Hypothalamus (tissue), 51 donors: Measurements from ENCODE around the gene DGKB.

ENCODE experiments used
- DNase-seq, 51 donors: peaks; one replicate each; lab custom pipeline; 2025; lab: John Stamatoyannopoulos, UW

The DGKB gene

DNA sequence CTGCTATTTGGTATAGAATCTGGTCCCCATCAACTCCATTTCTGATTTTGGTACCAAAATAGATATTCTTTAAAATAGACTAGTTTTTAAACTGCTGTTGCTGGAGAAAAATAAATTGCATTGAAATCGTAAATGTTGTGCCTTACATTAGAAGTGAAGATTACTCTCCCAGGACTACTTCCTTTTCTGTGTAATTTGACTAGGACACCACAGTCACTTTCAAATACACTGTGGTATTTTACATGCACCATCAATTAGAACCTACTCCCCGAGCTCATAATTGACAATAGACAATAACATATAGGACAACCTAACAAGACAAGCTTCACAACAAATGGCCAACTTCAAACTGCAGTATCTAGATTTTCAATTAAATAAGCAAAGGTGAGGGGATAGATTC lies 211.5 kb downstream of the DGKB start:
- no peak for DNase-seq

DNA sequence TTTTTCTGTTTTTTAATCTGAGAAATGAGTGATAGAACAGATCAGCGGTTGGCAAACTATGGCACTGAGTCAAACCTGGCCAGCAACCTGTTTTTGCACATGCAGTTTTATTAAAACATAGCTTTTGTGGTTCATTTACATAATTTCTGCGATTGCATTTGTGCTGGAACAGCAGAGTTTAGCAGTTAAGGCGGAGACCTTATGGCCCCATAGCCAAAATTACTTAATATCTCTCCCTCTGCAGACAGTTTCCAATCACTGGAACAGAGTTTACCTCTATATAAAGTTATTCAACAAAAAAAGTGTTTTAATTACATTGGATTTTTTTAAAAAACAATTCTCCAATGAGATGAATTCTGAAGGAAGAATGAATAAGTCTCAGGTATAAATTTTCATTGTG lies 212.1 kb downstream of the DGKB start:
- no peak for DNase-seq

DNA sequence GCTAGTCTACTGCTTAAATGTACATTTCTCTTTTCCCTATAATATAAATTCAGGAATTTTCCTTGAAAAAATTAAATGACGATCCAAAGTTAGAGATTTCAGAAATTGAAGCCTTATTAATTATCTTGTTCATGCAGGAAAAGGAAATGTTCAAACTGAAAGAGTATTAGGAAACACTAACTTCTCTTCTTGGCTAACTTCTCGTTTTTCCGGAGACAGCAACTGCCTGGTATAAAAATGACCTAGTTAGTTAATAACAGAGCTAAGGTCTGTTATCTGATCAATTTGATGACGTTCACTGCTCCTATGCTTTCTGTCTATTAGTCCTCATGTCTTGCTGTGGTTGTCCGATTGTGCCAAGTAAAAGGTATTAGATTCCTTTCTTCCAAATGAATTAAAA lies 212.5 kb downstream of the DGKB start:
- DNase-seq, result no peak

DNA sequence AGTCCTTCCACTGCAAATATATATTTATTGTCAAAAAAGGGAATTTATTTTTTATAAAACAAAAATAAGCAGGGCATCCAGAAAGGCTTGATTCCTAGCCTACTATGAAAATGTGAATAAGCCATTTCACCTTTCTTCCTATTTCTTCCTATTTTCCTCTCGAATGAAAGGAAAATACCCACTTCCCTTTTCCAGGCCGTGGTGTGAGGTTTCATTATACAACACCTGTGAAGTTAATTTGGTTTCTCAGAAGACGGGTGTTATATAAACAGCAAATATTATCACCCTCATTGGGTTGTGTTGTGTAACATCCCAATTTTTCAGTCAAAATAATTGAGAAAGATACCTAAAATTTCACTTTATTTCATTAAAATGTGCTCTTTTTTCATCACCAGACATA lies 214.3 kb downstream of the DGKB start:
- DNase-seq, result no peak

DNA sequence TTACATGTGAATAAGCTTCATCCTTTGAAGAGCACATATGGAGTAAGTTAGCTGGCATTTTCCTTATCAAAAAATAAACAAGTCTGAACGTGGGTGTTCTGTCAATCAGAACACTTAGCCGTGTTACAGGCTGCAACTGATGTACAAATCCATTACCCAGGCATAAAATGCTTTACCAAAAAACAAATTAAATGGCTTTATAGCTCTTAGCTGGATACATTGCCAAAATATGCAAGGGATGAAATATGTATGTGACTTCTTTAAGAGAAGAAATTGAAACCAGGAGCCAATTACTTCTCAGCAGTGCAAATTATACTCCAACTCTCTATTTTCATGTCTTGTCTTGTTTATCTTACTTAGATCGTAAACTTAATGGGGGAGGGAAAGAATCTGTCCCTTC lies 214.8 kb downstream of the DGKB start:
- no peak for DNase-seq

DNA sequence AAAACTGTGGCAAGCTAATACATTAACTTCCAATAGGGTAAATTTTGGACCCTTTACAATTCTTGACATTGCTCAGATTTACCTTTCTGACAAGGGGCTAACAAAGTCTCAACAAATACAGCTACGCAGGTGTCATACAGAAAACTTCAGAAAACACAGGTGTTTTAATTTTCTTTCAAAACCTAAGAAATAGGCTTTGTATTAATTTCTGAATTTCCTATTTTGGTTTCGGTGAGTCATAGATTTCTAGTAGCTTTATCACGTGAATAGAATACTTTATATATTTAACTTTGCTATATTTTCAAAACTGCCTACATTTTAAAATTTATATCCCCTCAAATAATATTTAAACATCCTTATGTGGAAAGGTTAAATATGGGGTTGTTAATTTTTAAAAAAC lies 215.3 kb downstream of the DGKB start:
- no peak for DNase-seq

DNA sequence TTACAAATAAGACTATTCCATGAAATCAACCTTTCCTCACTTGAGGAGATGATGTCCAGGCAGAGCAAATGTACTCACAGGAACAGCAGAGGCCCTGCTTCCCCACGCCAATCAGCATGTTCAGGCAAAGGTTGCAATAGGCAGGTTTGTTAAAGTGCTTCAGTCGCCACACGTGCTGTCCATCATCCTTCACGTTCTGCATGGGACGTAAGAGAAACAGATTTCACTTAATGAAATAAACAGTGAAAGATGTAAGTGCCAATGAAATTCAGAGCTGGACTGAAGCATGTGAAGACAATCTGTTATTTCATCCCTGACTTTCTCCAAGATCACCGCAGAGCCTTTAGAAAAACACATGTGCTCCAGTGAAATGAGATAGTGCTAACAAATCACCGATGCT lies 217.4 kb downstream of the DGKB start:
- no peak for DNase-seq

DNA sequence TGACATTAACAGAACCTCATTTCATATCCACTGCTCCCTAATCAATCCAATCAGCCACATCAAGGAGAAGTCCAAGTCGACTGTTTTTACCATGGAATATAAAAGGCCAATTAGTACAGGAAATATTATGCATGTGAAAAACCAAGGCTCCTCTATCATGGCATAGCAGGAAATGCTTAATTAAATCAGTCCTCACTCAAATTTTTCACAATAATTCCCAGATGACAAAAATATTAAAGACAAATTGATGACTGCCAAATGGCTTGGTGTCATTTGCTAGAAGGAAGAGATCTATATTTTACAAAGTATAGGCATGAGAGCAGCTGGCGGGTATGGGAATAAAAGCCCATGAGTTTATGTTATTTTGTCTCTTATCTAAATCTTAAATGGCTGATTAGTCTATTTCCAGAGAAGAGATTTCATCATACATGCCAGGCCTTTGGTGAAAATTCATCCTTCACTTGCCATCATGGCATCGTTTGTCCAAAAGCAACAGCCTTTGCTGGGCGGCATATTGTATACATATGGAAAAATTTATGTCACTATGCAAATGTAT lies 219.6 kb downstream of the DGKB start:
- no peak for DNase-seq

DNA sequence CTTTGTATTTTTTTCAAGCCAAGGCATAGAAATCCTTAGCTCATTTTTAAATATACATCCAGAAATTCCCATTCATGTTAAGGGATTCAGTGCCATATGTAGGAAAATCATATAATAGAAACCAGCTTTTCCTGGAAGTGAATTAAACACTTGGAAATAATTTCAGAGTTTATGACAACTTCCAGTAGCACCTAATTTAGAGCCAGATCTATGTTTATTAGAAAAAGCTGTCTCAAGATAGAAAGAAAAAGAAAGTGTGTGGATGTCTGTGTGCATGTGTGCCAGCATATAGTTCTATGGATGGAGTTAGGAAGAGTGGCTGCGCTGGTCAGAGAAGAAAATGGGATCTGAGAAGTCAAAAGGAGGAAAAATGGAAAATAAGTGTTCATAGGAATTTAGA lies 225.7 kb downstream of the DGKB start:
- no peak for DNase-seq

DNA sequence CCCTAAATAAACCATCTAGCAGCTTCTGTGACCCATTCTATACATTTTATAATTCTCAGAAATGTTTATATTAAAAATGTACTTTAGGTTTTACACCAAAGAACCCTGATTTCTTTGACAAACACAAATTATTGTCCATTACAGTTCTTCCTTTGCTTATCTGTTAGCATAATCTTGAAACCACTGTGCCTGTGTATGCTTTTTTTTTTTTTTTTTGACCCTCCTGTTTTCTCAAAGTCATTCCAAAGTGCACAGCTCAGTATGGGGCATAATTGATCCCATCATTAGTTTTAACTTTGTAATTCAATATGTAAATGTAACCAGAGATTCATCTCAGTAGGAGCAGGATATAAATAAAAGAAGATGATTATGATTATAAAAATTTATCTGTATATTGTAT lies 229.3 kb downstream of the DGKB start:
- no peak for DNase-seq

DNA sequence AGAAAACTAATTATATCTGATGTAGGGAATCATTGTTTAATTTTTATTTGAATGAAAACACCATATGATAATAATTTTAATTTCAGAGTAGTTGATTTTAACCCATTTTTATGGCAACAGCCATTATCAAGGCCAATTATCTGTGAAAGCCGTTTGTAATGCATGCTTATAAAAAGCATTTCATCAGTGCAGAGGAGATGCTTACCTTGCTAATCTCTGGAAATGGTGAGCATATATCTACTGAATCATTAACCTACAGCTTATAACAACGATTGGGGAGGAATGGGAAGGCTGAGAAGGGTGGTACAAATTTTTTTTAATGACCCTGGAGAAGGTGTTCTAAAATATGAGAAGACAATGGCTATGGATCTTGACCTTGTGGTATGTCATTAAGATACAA lies 235.6 kb downstream of the DGKB start:
- no peak for DNase-seq

DNA sequence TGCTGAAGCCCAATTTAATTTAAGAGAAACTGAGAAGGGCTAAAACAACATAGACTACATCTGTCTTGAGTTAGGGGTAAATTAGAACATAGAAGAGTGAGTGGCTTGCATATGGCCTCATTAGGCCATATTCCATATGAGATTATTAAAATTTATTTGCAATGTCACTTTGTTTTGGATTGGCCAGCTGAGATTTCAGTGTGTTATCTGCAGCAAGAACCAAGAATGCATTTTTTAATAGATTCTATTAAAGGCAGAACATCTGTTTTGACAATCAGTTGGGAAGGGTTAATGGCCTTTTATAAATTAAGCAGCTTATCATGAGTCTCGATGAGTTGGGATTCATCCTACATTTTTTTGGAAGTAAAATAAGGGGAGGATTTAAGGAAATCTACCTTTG lies 236.2 kb downstream of the DGKB start:
- no peak for DNase-seq

DNA sequence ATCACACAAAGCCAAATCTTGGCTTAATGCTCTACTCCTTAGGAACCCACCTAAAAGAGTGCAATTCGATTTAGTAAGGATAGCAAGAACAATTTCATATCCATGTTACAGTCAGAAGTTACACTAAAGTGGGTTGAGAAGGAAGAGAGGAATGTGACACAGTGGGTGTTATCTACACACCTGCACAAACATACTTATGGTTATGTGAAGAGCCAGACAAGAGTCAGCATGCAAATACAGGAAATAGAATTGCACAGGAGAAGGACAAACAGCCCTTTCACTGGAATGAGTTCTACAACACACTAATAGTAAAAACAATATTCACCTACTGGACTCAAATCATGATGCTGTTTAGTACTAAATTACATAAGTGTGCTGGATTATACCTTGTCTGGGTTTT lies 262.8 kb downstream of the DGKB start:
- no peak for DNase-seq

DNA sequence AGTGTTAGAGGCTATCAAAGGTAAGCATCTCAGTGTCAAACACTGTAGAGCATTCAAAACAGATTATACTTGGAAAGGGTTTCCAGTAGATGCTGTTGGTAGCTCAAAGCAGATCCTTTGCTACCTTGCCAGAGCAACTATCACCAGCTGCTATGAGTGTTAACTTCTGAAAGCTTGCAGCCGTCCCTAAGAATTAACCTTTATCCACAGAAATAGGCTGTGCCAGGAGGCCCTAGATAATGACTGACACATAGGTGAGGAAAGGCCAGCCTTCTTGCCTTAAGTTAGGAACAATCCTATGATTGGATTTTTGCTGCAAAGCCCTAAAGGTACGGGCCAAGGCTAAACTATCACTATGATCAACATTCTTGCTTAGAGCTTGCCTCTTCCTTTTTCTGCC lies 263.2 kb downstream of the DGKB start:
- no peak for DNase-seq

DNA sequence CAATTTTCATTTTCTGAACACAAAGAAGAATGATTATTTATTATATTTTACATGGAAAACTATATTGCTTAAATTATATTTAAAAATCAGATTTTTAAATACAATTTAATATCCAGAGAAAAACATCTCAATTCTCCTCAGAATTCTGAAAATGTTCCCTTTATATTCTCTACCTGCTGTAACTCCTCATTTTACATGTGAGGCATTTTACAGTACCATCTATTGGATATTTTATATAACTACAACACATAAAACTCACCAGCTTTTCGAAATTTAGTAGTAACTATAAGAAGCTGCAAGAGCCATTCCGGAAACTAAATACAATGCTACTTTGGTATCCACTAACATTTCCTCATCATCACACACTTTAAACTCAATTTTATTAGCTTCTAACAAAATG lies 264.6 kb downstream of the DGKB start:
- no peak for DNase-seq

DNA sequence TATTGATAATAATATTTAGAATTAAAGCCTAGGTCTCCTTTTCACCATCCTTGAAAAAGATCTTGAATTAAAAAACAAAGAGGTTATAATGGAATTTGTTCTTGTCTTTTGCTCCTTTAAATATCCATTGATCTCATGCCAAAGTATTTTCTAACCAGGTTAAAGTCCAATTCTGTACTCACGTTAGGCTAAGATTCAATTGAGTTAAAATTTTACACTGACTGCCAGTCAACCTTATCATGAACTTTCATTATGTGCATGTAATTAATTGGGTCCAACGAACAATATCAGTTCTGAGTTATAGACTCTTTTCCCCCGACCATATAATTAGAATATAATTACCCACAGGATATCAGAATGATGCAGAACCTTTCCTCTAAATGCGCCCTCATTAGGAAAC lies 266.6 kb downstream of the DGKB start:
- DNase-seq, result no peak

DNA sequence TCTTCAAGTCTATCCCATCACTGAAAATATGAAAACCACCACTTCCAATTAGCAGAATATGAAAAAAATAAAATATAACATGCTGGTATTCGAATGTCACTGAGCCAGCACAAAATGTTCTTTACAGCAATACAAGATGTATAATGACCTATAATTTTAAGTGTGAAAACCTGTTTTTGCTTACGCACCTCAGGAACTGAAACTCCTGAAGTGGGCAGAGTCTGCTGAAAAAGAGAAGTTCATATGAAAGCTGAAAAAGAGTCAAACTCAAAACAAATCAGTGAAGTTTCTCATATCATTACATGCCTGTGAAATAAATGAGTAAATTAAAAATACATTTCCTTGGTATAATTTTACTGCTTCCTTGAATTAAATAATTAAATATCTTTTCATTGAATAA lies 272.5 kb downstream of the DGKB start:
- no peak for DNase-seq

DNA sequence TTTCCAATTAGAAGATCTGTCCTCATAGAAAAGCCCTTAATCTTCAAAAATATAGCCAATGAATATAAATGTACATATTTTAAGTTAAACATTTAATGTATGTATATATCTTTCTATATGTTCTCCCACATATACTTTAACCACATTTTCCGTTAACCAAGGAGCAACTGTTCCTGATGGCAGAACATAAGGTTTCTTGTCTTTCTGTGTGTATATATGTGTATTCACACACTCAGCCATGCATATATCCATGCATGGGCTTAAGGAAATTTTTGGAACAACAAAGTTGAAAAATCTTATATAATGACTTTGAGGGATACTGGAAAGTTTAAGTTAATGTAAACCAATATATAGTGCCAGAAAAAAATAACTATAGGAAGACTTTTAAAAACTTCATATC lies 274.0 kb downstream of the DGKB start:
- no peak for DNase-seq

DNA sequence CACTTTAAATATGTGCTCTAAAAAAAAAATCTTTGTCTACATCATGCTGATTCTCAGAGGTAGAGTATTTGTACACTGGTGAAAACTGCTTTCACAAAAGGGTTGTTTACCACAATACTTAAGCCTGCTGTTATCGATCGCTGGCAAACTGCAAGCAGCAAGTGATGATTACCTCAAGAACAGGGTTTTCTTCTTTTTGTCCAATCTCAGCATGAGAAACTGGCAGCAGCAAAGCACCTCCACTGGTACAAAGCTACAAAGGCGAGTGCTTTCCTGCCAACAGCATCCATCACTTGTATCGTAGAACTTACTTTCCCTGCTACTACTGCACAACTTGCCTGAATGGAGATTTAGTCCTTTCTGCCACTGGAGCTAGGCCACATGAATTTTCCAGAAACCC lies 276.5 kb downstream of the DGKB start:
- DNase-seq, result peak in 2 of 51 donors; percentile 1 to 4

DNA sequence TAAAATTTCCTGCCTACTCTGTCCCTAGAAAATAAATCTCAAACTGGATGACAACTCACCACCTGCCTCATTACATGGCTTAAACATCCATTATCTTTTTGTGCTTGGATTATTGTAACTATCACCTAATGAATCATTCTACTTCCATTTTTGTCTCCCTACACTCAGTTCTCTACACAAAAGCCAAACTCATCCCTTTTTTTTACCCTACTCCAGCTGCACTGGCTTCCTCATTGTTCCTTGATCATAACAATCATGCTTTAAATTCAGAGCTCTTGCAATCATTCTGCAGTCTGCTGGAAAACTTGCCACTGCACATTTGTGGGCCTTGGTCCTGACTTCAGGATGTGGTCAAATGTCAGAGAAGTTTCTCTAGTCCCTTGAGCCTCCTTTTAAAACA lies 280.0 kb downstream of the DGKB start:
- DNase-seq, result no peak

DNA sequence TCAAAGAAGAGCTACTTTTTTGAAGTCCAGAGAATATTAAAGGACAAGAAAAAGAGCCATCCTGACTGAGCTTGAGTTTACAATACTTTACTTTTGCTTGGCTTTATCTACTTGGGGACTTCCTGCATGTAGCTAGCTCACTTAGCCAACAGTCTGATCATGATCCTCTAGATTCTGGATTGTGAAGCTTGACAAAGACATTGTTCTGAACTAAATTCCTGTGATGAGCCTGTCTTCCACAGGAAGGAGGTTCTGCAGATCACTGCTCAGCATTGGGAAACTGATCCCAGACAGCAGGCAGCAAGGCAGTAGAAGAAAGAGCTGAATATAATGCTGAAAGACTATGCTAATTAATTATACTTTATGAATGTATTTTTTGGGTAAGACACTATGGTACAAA lies 296.4 kb downstream of the DGKB start:
- DNase-seq, result no peak

DNA sequence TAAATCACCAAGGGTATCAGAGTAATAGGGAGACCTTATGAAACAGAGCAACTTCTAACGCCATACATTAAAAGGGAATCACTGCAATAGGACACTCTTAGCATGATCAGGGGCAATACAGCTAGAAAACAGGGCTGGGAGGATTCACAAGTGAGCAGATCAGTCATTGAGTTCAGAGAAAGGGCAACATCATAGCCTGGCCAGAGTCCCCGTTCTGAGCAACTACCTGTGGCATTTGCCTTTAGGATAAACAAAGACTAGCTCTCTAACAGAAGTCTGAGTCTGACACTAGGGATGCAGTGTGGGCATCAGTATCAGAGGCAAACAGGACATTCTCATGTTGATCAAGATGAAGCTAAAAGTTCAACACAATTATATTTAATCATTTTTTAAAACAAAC lies 297.9 kb downstream of the DGKB start:
- DNase-seq, result no peak

DNA sequence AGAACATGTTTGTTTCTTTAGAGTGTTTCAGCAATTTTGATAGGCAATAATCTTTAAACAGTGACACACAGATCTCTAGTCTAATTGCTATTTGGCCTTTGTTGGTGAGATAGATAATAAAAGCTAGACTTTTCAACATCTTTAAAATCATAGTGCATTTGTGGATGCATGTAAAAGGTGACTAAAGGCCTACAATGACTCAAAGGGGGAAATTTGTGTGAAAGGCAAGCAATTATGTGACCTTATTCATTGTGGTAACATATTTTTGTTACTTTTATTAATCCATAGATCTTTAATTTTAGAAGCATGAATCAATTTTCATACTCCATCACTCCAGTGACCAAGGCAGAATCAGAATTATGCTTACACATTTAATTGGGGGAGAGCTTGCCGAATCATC lies 299.7 kb downstream of the DGKB start:
- no peak for DNase-seq
